ENCODE data around the gene AFAP1L1.
"Not testable (repeated sequence)": the region's sequence is repeated elsewhere in the genome, so short reads cannot be mapped to it uniquely, and the experiment has no call there.

The AFAP1L1 gene

GRCh38 chr5:149262315-149262714, 9.3 kb upstream of the AFAP1L1 start:
- no peak for DNase-seq

DNA sequence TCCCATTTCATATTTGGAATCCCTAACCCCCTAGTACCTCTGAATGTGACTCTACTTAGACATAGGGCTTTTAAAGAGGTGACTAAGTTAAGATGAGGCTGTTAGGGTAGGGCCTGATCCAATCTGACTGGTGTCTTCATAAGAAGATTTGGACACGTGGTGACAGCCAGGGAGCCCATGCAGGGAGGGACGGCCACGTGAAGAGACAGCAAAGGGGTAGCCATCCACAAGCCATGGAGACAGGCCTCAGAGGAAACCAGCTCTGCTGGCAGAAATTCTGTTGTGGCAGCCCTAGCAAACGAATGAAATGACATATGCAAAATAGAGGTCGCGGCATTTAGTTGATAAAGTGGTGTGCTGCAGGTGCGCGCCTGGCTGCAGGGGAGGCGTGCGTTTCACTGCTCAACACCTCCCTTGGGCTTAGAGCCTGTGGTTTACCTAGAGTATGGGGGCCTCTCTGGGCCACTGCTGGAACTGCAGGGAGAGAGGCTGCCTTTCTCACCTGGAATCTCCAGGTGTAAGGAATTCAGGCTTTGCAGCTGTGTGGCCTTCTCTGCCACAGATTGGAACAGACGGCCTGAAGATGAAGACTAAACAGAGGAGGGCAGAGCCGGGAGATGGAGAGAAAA, 7.1 kb upstream of the AFAP1L1 start:
- DNase-seq = peak; percentile 46

DNA sequence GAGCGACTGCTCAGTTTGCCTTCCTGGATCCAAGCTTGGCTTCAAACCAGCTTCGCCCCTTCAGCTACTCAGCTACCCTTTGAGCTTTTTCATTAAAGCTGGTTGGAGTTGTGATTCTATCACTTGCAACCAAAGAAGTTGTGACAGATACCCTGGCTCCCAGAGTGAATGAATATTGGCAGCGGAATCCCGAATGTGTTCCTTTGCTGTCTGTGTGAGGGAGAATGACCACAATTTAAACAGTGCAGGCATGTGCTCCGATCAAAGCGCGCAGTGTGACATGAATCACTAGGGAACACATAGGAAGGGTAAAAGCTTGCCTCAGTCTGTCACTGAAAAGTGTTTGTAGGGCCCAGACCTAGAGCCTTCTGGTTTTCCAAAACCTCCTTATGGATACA, 6.6 kb upstream of the AFAP1L1 start:
- DNase-seq = no peak

GRCh38 chr5:149265597-149265996, 6.1 kb upstream of the AFAP1L1 start:
- no peak for DNase-seq

DNA sequence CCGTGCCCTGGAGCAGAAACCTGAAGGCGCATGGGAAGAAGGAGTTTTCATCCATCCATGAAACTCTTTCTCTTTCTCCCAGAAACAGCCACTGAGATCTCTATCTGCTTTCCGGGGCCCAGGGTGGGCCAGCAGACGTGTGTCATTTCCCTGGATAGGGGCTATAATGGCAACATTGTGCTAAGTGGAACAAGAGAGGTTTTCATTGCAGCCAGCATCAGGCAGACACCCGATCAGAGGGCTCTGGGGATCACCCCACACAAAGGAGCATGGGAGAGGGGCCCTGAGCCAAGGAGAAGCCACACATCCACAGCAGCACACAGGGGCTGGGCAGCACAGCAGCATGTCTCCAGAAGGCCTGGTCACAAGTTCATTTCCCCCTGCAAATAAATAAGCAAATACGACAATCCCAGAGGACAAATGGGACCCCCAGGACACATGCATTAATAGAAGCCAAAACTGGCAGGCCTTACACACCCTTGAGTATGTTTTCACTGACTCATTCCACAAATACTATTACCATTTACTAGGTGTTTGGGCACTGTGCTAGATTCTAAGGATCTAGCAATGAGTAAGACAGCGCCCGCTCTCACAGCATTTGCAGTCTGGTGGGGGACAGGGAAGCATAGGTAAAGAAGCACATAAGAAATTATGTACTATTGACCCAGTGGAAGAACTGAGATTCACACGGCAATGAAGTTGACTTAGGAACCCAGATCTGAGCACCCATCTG, 4.3 kb upstream of the AFAP1L1 start:
- DNase-seq = no peak

DNA sequence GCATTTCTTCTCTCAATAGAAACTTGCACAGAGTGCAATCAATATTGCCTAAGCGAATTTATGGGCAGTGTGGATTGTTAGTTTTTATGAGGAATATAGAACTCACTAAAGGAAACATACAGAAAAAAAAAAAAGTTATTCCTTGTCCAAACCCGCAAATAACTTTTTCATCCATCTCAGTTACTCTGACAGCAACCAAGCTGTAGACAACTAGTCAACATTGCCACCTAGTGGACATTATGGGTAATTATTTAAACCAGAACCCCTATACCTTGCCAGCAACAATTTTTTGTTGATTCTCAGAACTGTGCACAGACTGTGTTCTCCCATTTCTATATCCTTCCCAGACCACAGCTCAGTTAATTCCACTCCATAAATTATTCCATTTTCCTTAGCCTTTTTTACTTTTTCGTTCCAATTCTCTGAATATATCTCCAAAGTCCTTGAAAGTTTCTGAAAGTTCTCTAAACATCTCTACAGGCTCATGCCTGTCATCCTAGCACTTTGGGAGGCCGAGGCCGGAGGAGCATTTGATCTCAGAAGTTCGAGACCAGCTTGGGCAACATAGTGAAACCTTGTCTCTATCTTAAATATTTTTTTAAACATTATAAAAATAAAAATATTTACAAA, 2.6 kb upstream of the AFAP1L1 start:
- no peak for DNase-seq

GRCh38 chr5:149271195-149271715, 404 bp upstream of the AFAP1L1 start:
- DNase-seq = peak; percentile 17

- not testable (repeated sequence) for DNase-seq
These were observed 1.1 kb downstream of the AFAP1L1 start for GRCh38 chr5:149272781-149273180.

GRCh38 chr5:149273237-149273636, 1.6 kb downstream of the AFAP1L1 start:
- DNase-seq = no peak

GRCh38 chr5:149273950-149274349, 2.3 kb downstream of the AFAP1L1 start:
- no peak for DNase-seq

DNA sequence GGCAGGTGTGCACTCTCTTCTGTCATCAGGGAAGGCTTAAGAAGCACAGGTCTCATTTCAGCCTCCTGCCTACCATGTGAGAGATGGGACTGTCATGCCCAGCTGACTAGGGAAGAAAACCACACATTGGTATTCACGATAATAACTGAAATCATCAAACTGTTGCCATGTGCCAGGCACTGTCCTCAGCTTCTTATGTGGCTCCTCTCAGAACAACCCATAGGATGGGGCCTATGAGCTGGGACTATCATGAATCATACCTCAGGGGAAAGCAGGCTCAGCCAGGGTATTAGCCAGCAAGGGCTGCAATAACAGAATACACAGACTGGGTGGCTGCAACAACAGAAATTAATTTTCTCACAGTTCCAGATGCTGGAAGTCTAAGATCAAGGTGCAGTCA, 3.3 kb downstream of the AFAP1L1 start:
- no peak for DNase-seq

GRCh38 chr5:149277801-149278200, 6.1 kb downstream of the AFAP1L1 start:
- no peak for DNase-seq

DNA sequence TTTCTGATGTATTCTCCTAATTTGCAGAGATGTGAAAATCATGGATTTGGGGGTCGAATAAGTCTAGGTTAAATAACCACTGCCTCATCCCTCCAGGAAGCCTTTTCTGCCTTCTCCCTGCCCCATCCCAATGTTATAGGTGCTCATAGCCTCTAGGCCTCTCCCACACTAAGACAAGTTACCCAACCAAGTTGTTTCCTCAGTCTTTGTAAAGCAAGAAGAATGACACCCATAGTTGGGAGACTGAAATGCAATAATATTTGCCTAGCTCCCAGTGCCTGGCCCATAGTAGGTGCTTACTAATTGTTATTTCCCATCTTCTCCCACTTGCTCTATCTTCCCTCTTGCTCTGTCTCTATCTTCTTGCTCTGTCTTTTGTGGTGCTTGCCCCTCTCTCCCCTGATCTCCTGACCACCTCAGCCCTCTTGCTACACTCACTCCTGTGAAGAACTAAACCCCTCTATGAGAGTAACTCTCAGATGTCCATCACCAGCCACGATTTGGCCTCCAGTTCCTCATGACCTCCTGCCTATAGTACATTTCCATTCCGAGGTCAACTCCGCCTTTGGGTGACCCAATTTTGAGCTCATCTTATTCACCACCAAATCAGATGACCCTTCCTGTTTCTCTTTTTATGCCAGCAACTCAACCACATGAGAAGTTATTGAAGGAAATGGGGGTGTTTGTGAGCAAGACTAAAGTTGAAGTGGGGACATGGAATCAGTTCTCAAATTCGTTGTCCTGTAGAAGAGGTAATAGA, 7.0 kb downstream of the AFAP1L1 start:
- no peak for DNase-seq

DNA sequence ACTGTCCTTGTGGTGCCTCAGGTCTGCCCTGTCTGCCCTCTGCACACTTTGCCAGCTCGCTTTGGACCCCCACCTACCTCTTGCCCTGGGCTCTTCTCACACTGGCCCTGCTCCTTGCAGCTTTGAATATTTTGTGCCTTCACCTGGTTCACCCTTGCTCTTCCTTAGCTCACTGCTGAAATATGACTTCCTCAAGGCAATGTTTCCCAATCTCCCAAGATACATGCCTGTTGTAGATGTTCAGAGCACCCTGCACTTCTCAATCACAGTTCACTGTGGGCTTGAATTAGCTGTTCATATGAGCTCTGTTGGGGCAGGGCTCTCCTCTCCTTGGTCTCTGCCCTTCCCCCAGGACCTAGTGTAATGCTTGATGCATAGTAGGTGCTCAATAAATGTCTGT, 8.0 kb downstream of the AFAP1L1 start:
- no peak for DNase-seq

GRCh38 chr5:149280124-149280523, 8.5 kb downstream of the AFAP1L1 start:
- no peak for DNase-seq

- DNase-seq = no peak
These were observed 9.1 kb downstream of the AFAP1L1 start for GRCh38 chr5:149280802-149281201.

DNA sequence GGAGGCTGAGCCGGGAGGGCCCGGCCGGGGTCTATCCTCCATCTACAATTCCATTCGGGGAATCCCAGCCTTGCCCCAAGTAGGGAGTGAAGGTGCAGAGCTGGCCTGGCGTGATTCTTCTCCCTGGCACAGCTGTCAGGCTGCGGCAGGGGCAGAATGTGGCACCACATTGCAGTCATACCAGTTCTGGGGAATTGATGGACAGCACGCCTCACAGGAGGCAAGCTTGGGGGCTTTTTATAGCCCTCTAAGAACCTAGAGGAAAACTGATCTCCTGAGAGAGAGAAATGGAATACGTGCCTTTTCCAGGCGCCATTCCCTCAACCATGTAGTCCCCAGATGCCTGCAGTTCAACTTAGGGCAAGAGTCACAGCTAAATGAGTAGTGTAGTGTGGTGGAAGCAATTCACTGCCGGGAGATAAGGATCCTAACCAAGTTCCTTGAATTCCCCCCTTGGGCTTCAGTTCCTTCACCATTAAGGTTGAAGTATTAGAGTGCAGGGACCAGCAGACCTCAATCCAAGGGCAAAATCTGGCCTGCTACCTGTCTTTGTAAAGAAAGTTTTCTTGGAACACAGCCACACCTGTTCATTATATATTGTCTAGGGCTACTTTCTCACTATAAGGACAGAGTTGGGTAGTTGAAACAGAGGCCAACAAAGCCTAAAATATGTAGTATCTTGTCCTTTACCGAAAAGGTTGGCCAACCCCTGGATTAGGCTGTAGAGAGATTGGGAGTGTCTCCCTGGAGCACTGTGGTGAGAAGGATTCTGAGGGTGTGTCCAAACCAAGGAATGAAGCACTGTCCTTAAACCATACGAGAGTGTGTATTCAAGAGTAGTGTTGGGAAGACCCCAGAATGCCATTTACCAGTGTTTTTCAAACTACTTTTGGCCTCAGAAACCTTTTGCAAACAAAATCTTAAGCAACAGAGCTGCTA, 10.6 kb downstream of the AFAP1L1 start:
- no peak for DNase-seq

GRCh38 chr5:149282966-149283332, 11.3 kb downstream of the AFAP1L1 start:
- no peak for DNase-seq

- DNase-seq = no peak
These were observed 12.2 kb downstream of the AFAP1L1 start for GRCh38 chr5:149283626-149284480.

DNA sequence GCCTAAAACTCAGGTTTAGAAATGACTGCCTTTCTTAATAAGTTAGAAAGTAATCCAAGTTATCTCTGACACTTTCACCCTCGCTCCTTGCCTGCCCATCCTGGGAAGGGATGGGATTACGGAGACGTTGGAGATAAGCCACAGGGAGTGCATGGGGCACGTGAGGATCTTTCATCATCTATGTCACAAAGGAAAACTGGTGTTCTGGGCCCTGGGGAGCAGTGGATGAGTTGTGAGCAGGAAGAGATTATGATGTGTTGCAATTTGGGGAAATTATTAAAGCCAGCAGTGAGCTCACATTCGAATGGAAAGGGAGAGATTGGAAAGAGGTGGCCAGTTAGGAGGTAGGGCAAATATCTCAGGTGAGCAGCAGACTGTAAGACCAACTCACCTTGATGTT, 12.8 kb downstream of the AFAP1L1 start:
- no peak for DNase-seq

DNA sequence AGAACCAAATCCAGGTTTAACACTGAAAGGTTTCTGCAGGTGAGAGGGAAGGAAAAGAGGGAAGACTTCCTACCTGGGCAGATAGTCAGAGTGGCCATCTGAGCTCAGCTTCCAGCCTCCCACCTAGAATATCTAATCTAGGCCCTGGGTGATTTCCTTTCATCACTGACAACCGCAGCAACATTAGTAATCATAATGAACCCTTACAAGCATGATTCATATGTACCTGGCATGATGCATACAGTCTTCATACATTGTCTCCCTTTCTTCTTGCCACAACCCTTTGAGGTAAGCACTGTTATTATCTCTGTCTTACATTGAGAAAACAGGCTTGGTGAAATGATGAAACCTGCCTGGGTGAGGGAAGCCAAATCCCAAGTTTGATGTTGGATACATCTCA, 13.5 kb downstream of the AFAP1L1 start:
- DNase-seq = no peak

Data from stimulated activated CD4-positive, alpha-beta T cell treated with anti-CD3 and anti-CD28 coated beads, Interleukin-15, amount 100 ng/mL, for 24 hours (primary cell).